Suprapubic skin (tissue), 4 donors: ENCODE data around the gene LTBP4. TPM values are rescaled to one million over a fixed set of nuclear protein-coding genes. Genes with fewer than 3 reads are reported as not detected.

Experiments
- DNase-seq, 2 donors: peaks; one replicate each; pipeline ENCODE4 v3.0.0-alpha.2; 2019; ENCODE audit warnings: low spot score in 2 of 2
- H3K27ac ChIP-seq: fragments of 200-600 bp; sonication (generic); one replicate; pipeline ENCODE4 v1.5.1; 2019
- H3K27me3 ChIP-seq: fragments of 200-600 bp; sonication (generic); one replicate; pipeline ENCODE4 v1.5.1; 2019
- H3K36me3 ChIP-seq: fragments of 200-600 bp; sonication (generic); one replicate; pipeline ENCODE4 v1.5.1; 2019
- H3K4me1 ChIP-seq: fragments of 200-600 bp; sonication (generic); one replicate; pipeline ENCODE4 v1.5.1; 2019
- H3K4me3 ChIP-seq: fragments of 200-600 bp; sonication (generic); one replicate; pipeline ENCODE4 v1.5.1; 2019; ENCODE audit warnings: mild to moderate bottlenecking
- H3K9me3 ChIP-seq: fragments of 200-600 bp; sonication (generic); one replicate; pipeline ENCODE4 v1.5.1; 2019
- CTCF ChIP-seq, 2 donors: fragments of 200-600 bp in 1 of 2; fragments of 450-650 bp in 1 of 2; sonication (generic) in 1 of 2; IDR thresholded peaks; one replicate each; pipeline ENCODE4 v1.5.1; 2016 to 2019; ENCODE audit warnings: antibody characterized with exemption in 2 of 2, mild to moderate bottlenecking in 1 of 2, moderate library complexity in 1 of 2
- EP300 ChIP-seq: sonication (generic); formaldehyde crosslinking; IDR thresholded peaks from one replicate; pipeline ENCODE4 v1.6.1; 2017; ENCODE audit warnings: antibody characterized with exemption
- POLR2A ChIP-seq, 2 donors: fragments of 450-650 bp; IDR thresholded peaks; one replicate each; pipeline ENCODE4 v1.6.1; 2017; ENCODE audit warnings: antibody characterized with exemption in 2 of 2, mild to moderate bottlenecking in 2 of 2, moderate library complexity in 2 of 2
- POLR2AphosphoS5 ChIP-seq, 3 donors: sonication (generic); formaldehyde crosslinking; IDR thresholded peaks; one replicate each; pipeline ENCODE4 v1.6.1; 2017; ENCODE audit warnings: antibody characterized with exemption in 3 of 3
- WGBS: methylation state at CpG from one replicate; pipeline ENCODE4 v1.1.5; 2018; 5-methylcytosine and 5-hydroxymethylcytosine counted together
- total RNA-seq, 4 donors: library from RNA; depleted of rRNA; stranded (reverse); fragments of >200 nt; gene quantifications; one replicate each; pipeline ENCODE4 v1.1.0, GENCODE V29; 2016

Gene LTBP4
- total RNA-seq, 4 donors from 2014 or later = 108 to 236 (median 121) TPM

GRCh38 chr19:40586611-40587010 lies 14.6 kb upstream of the LTBP4 start:
- Histone ChIP-seq H3K9me3 (no peaks in the 10 kb centered on the region), H3K36me3 (peaks cover 45% of the 10 kb centered on the region), H3K27ac (no peak overlapping the region), H3K4me1 (no peaks in the 10 kb centered on the region), H3K4me3 (no peak overlapping the region), H3K27me3 (no peaks in the 10 kb centered on the region)
- no peak for DNase-seq
- WGBS = 97% methylated on average over 12 of the region's 14 CpGs
- TF ChIP-seq POLR2AphosphoS5 (IDR thresholded peaks at IDR 0.05) (no peak), CTCF (IDR thresholded peaks at IDR 0.05) (no peak), POLR2A (IDR thresholded peaks at IDR 0.05) (no peak), EP300 (no peak)

- Histone ChIP-seq H3K4me3 (no peak overlapping the region), H3K27ac (no peak overlapping the region), H3K36me3 (peaks cover 31% of the 10 kb centered on the region), H3K4me1 (no peaks in the 10 kb centered on the region), H3K27me3 (no peaks in the 10 kb centered on the region), H3K9me3 (no peaks in the 10 kb centered on the region)
- WGBS = 85% methylated on average over 16 of the region's 19 CpGs
- no peak for DNase-seq
- TF ChIP-seq EP300 (no peak), CTCF (IDR thresholded peaks at IDR 0.05) (no peak), POLR2A (IDR thresholded peaks at IDR 0.05) (no peak), POLR2AphosphoS5 (IDR thresholded peaks at IDR 0.05) (no peak)
These were observed 12.9 kb upstream of the LTBP4 start for GRCh38 chr19:40588110-40588854.

- DNase-seq = no peak
- Histone ChIP-seq H3K9me3 (no peaks in the 10 kb centered on the region), H3K27ac (no peak overlapping the region), H3K36me3 (peaks cover 24% of the 10 kb centered on the region), H3K4me3 (no peak overlapping the region), H3K4me1 (no peaks in the 10 kb centered on the region), H3K27me3 (no peaks in the 10 kb centered on the region)
- TF ChIP-seq EP300 (no peak), POLR2AphosphoS5 (IDR thresholded peaks at IDR 0.05) (no peak), POLR2A (IDR thresholded peaks at IDR 0.05) (no peak), CTCF (IDR thresholded peaks at IDR 0.05) (no peak)
- WGBS = 66% methylated on average over 3 of the region's 9 CpGs
These were observed 12.1 kb upstream of the LTBP4 start for GRCh38 chr19:40588926-40589569.

GRCh38 chr19:40589591-40590429 lies 11.4 kb upstream of the LTBP4 start:
- Histone ChIP-seq H3K36me3 (peaks cover 17% of the 10 kb centered on the region), H3K4me1 (peaks cover 2% of the 10 kb centered on the region), H3K27ac (no peak overlapping the region), H3K27me3 (no peaks in the 10 kb centered on the region), H3K4me3 (no peak overlapping the region), H3K9me3 (no peaks in the 10 kb centered on the region)
- no peak for TF ChIP-seq EP300
- no peak for TF ChIP-seq CTCF (IDR thresholded peaks at IDR 0.05)
- no peak for TF ChIP-seq POLR2A (IDR thresholded peaks at IDR 0.05)
- TF ChIP-seq POLR2AphosphoS5 (IDR thresholded peaks at IDR 0.05) = no peak
- WGBS = 87% methylated on average over 26 of the region's 26 CpGs
- DNase-seq = no peak
